HG03520 (cell line): ENCODE data around the gene GAPDH.
"Not testable (repeated sequence)": the region's sequence is repeated elsewhere in the genome, so short reads cannot be mapped to it uniquely, and the experiment has no call there.

Experiments used
- ATAC-seq: cut with Tn5 transposase; IDR thresholded peaks from one replicate; pipeline ENCODE4 v1.9.1; 2021; ENCODE audit warnings: mild to moderate bottlenecking, moderate library complexity; ENCODE audit not compliant: unreplicated experiment

GAPDH gene

DNA sequence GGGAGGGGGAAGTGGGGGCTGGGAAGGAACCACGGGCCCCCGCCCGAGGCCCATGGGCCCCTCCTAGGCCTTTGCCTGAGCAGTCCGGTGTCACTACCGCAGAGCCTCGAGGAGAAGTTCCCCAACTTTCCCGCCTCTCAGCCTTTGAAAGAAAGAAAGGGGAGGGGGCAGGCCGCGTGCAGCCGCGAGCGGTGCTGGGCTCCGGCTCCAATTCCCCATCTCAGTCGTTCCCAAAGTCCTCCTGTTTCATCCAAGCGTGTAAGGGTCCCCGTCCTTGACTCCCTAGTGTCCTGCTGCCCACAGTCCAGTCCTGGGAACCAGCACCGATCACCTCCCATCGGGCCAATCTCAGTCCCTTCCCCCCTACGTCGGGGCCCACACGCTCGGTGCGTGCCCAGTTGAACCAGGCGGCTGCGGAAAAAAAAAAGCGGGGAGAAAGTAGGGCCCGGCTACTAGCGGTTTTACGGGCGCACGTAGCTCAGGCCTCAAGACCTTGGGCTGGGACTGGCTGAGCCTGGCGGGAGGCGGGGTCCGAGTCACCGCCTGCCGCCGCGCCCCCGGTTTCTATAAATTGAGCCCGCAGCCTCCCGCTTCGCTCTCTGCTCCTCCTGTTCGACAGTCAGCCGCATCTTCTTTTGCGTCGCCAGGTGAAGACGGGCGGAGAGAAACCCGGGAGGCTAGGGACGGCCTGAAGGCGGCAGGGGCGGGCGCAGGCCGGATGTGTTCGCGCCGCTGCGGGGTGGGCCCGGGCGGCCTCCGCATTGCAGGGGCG lies at the start of gene GAPDH:
Gene GAPDH, plus strand, starts transcription at position 595 of the 772 bp plus-strand sequence. CDS start 316 bp downstream, outside the sequence.
- ATAC-seq: peak; percentile 40

GRCh38 chr12:6488240-6488639 lies 46.1 kb upstream of the GAPDH start:
- ATAC-seq: no peak

DNA sequence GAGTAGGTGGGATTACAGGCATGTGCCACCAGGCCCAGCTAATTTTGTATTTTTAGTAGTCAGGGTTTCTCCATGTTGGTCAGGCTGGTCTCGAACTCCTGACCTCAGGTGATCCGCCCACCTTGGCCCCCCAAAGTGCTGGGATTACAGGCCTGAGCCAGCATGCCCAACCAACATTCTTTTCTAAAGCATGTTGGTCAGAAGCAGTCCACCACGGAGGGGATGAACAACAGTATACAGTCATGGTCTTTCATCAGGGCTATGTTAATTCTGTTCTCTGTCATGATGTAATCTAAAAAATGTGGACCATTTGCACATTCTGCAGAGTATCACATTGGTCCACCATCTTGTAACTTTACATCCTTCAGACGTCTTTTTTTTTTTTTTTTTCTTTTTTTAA lies 44.9 kb upstream of the GAPDH start:
- ATAC-seq: no peak

- ATAC-seq: not testable (repeated sequence)
Observed at GRCh38 chr12:6490673-6491072, 43.6 kb upstream of the GAPDH start.

DNA sequence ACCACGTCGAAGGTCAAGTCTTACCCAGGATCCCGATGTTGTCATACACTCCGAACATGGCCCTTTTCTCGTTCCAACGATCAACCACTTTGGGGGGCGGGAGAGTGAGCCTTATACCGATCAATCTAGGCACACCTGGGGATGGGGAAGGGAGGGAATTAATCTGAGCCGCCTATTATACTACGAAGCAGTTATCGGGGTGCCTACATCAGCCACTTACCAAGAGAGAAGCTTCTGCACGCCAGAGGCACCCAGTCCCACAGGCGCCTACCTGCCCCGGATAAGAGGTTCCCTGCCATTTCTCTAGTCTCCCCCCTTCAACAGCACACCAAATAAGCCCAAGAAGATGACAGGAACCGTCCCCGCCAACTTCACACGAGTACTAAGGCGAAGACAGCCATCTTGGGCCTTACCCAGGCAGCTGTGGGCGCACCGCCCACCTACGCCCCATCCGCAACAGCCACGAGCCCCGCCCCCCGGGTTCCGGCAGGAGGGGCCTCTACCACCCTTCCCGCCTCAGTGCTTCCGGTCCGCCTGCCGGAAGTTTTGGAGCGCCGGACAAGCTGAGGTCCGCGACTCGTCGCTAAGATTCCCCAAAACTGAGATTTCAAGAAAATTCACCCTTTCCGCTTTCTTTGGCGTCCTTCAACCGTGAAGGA lies 41.4 kb upstream of the GAPDH start, which contains the start of gene MRPL51:
Gene MRPL51, minus strand, starts transcription at position 425 of the 659 bp plus-strand sequence. Its CDS starts 126 bp downstream, at position 299.
- ATAC-seq: peak; percentile 50

DNA sequence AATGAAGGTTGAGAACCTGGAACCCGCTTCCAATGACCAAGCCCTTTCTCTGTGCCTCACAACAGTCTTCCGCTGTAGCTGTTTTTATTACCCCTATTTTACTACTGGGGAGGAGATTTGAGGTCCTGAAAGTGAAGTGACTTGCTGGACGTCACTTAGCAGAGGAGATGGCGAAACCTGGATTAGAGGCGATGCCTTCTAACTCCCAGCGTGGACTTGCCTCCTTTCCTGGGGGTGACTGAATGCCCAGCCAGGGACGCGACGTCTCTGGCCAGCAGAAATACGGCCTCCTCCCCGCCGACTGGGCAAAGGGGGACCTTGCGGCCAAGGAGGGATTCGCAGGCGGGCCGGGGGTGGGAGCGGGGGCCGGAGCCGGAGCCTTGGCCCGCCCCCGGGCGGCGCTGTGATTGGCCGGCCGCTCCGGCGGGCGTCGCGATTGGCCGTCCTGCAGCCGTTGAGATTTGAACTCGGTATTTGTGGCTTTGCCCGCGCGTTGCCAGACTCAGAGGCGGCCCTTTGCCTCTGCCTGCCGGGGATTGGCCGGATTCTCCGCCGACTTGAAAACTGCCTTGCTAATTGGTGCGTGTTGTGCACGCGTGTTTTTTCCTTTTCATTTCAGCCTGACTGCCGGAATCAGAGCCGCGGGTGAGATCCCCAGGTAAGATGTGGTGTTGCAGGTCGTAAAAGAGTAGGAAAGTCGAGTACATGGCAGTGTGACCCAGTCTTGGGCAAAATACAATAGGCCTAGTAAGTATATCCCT lies 40.6 kb upstream of the GAPDH start, which contains the start of gene NCAPD2:
Gene NCAPD2, plus strand, starts transcription at position 606 of the 761 bp plus-strand sequence. CDS start 997 bp downstream, outside the sequence.
- peak; percentile 91 for ATAC-seq

DNA sequence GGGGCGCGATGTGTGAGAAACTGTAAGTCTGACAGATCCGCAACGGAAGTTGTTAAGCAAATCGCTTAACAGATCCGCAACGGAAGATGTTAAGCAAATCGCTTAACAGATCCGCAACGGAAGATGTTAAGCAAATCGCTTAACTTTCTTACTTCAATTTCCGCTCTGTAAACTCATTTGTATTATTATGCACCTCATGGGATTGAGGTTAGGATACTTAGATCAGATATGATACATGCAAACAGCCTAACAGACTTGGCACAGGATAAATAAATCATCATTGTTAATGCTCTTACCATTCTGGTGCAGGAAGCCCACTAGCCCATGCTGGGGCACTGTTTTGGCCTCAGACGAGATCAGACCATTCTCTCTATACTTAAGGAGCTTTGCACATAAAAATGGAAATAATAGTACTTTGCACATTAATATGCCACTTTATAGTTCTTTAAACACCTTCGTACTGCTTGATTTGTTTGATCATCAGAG lies 40.0 kb upstream of the GAPDH start:
- ATAC-seq: no peak

- no peak for ATAC-seq
Observed at GRCh38 chr12:6494968-6495367, 39.3 kb upstream of the GAPDH start.

GRCh38 chr12:6497291-6497690 lies 37.0 kb upstream of the GAPDH start:
- not testable (repeated sequence) for ATAC-seq

DNA sequence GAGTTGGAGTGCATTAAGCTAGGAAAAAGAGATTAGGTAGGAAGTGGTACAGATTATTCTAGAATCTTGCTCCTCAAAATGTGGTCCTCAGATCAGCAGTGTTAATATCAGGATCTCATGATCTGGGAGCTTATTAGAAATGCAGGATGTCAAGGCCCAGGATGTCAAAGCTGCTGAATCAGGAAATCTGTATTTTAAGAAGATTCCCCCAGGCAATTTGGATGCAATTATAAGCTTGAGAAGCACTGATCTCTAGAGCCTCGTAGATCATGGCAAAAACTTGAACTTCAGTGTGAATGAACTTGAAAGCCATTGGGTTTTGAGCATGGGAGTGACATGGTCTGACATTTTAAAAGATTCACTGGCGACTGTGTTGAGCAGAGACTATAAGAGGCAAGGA lies 33.9 kb upstream of the GAPDH start:
- ATAC-seq: no peak

- no peak for ATAC-seq
Observed at GRCh38 chr12:6507102-6507998, 27.0 kb upstream of the GAPDH start.

- no peak for ATAC-seq
Observed at GRCh38 chr12:6508087-6508486, 26.2 kb upstream of the GAPDH start.

DNA sequence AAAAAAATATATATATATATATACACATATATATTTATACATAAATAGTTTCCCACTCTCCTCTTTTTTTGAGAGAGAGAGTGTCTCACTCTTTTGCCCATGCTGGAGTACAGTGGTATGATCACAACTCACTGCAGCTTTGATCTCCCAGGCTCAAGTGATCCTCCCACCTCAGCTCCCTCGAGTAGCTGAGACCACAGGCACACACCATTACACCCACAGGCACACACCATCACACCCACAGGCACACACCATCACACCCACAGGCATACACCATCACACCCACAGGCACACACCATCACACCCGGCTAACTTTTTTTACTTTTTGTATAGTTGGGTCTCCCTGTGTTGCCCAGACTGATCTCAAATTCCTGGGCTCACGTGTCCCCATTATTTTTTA lies 14.1 kb upstream of the GAPDH start:
- no peak for ATAC-seq

- ATAC-seq: no peak
Observed at GRCh38 chr12:6522193-6522592, 12.1 kb upstream of the GAPDH start.

GRCh38 chr12:6523708-6524107 lies 10.6 kb upstream of the GAPDH start:
- no peak for ATAC-seq

- ATAC-seq: no peak
Observed at GRCh38 chr12:6524648-6525047, 9.7 kb upstream of the GAPDH start.

- ATAC-seq: no peak
Observed at GRCh38 chr12:6526201-6526600, 8.1 kb upstream of the GAPDH start.

DNA sequence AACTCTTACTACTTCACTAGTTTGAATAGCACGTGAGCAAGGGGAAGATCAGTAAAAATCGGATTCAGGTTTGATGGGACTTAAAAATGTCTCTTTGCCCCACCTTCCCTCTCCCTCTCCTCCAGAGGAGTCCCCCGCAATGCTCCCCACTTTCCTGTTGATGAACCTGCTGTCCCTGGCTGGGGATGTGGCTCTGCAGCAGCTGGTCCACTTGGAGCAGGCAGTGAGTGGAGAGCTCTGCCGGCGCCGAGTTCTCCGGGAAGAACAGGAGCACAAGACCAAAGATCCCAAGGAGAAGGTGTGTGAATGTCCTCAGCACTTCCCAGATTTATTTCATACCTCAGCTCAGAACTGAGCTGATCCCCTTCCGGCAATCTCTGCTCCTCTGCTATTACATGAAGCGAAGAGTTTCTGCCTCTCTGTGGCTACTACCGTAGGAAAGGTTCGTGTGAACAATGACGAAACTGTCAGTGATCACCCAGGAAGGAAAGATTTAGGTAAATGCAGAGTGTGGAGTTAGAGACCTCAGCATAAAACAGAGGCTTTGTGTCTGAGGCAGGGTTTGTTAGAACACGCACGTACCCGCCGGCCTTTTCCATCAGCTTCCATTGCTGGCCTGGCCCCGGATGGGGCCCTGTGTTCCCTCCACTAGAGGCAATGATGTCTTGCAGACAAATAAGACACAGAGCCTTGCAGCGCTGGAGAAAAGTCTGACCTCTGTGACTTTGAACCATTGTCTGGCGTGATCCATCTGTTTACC lies 7.4 kb upstream of the GAPDH start:
- ATAC-seq: no peak

- no peak for ATAC-seq
Observed at GRCh38 chr12:6527711-6528110, 6.6 kb upstream of the GAPDH start.
